22Rv1 (cell line): ENCODE results near the gene CDT1.

ENCODE experiments used
- ZFX ChIP-seq: fragments of 450-650 bp; IDR thresholded peaks from 2 replicates; pipeline ENCODE4 v1.6.1; 2017; ENCODE audit warnings: antibody characterized with exemption, borderline replicate concordance
- TF ChIP-seq, protein P1 (sequence below): fragments of 450-650 bp; IDR thresholded peaks from 2 replicates; pipeline ENCODE4 v1.5.1; 2017; ENCODE audit warnings: mild to moderate bottlenecking

GRCh38 chr16:88828711-88829110 is 25.1 kb downstream of the CDT1 start:
- TF ChIP-seq, protein P1, sequence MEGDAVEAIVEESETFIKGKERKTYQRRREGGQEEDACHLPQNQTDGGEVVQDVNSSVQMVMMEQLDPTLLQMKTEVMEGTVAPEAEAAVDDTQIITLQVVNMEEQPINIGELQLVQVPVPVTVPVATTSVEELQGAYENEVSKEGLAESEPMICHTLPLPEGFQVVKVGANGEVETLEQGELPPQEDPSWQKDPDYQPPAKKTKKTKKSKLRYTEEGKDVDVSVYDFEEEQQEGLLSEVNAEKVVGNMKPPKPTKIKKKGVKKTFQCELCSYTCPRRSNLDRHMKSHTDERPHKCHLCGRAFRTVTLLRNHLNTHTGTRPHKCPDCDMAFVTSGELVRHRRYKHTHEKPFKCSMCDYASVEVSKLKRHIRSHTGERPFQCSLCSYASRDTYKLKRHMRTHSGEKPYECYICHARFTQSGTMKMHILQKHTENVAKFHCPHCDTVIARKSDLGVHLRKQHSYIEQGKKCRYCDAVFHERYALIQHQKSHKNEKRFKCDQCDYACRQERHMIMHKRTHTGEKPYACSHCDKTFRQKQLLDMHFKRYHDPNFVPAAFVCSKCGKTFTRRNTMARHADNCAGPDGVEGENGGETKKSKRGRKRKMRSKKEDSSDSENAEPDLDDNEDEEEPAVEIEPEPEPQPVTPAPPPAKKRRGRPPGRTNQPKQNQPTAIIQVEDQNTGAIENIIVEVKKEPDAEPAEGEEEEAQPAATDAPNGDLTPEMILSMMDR = no peak
- no peak for TF ChIP-seq ZFX
